DND-41 (cell line): ENCODE results near the gene MTA3.
"Not testable (repeated sequence)": the region's sequence is repeated elsewhere in the genome, so short reads cannot be mapped to it uniquely, and the experiment has no call there.

ENCODE experiments used
- ATAC-seq: fragments of 200-7000 bp; cut with Tn5 transposase; 3 replicates; pipeline ENCODE4 v1.9.1; 2021; ENCODE audit warnings: low read depth; ENCODE audit not compliant: insufficient read depth
- DNase-seq: peaks from one replicate; pipeline ENCODE4 v3.0.0-alpha.2; 2020
- H2AFZ ChIP-seq: 2 replicates; pipeline ENCODE4 v1.6.0; 2012; ENCODE audit warnings: low read depth, low read length
- H3K27ac ChIP-seq: 2 replicates; pipeline ENCODE4 v1.5.1; 2012; ENCODE audit warnings: low read length, inconsistent platforms
- H3K27me3 ChIP-seq: fragments of 200-600 bp; sonication (generic); 2 replicates; pipeline ENCODE4 v1.6.0; 2012; ENCODE audit warnings: low read length, mild to moderate bottlenecking, inconsistent platforms; ENCODE audit not compliant: insufficient read depth, poor library complexity
- H3K36me3 ChIP-seq: 2 replicates; pipeline ENCODE4 v1.5.1; 2012; ENCODE audit warnings: low read length, inconsistent platforms; ENCODE audit not compliant: insufficient read depth
- H3K4me1 ChIP-seq: 2 replicates; pipeline ENCODE4 v1.5.1; 2012; ENCODE audit warnings: mild to moderate bottlenecking, low read length; ENCODE audit not compliant: insufficient read depth
- H3K4me2 ChIP-seq: 2 replicates; pipeline ENCODE4 v1.6.0; 2012; ENCODE audit warnings: mild to moderate bottlenecking, moderate library complexity, low read length, inconsistent platforms; ENCODE audit not compliant: insufficient read depth
- H3K4me3 ChIP-seq, 2 experiments: fragments of 200-600 bp in 1 of 2; shearing (Covaris generic) in 1 of 2; 2 replicates each; pipeline ENCODE4 v1.5.1; 2012 to 2016; ENCODE audit warnings: inconsistent platforms in 2 of 2, low read length in 2 of 2, mild to moderate bottlenecking in 2 of 2, low read depth in 1 of 2, moderate library complexity in 1 of 2
- H3K79me2 ChIP-seq: 2 replicates; pipeline ENCODE4 v1.6.0; 2012; ENCODE audit warnings: low read length, inconsistent platforms; ENCODE audit not compliant: insufficient read depth
- H3K9ac ChIP-seq: 2 replicates; pipeline ENCODE4 v1.6.0; 2012; ENCODE audit warnings: low read depth, mild to moderate bottlenecking, inconsistent platforms, low read length, moderate library complexity
- H3K9me3 ChIP-seq: 2 replicates; pipeline ENCODE4 v1.5.1; 2012; ENCODE audit warnings: low read length, moderate library complexity, mild to moderate bottlenecking, inconsistent platforms; ENCODE audit not compliant: insufficient read depth, severe bottlenecking
- H4K20me1 ChIP-seq: 2 replicates; pipeline ENCODE4 v1.6.0; 2012; ENCODE audit warnings: low read length; ENCODE audit not compliant: insufficient read depth
- CTCF ChIP-seq: IDR thresholded peaks from 2 replicates; pipeline ENCODE4 v1.5.1; 2012; ENCODE audit warnings: borderline replicate concordance, low read length, moderate library complexity, mild to moderate bottlenecking; ENCODE audit not compliant: poor library complexity, severe bottlenecking; ENCODE audit errors: extremely low read depth
- EZH2 ChIP-seq: IDR thresholded peaks from 3 replicates; pipeline ENCODE4 v1.6.1; 2012; ENCODE audit warnings: borderline replicate concordance, low read depth, mild to moderate bottlenecking, moderate library complexity, low read length, inconsistent platforms; ENCODE audit not compliant: severe bottlenecking

The MTA3 gene

DNA sequence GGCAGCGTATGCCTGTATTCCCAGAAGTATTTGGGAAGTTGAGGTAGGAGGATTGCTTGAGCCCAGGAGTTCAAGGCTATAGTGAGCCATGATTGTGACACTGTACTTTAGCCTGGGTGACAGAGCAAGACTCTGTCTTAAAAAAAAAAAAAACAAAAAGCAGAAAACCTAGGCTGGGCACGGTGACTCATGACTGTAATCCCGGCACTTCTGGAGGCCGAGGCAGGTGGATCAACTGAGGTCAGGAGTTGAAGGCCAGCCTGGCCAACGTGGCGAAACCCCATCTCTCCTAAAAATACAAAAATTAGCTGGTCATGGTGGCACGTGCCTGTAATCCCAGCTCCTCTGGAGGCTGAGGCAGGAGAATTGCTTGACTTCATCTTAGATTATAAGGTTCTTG is 46.4 kb downstream of the MTA3 start:
- H3K4me3 ChIP-seq = no peak overlapping the region
- H3K4me1 ChIP-seq = no peaks in the 10 kb centered on the region
- DNase-seq = no peak
- no peaks in the 10 kb centered on the region for H3K9me3 ChIP-seq
- H4K20me1 ChIP-seq = no peaks in the 10 kb centered on the region
- no peak for ATAC-seq
- H3K27me3 ChIP-seq = no peaks in the 10 kb centered on the region
- no peak for TF ChIP-seq EZH2
- TF ChIP-seq CTCF = no peak
- peaks cover 72% of the 10 kb centered on the region for H3K36me3 ChIP-seq
- H3K27ac ChIP-seq = no peak overlapping the region
- peaks cover 19% of the 10 kb centered on the region for H3K79me2 ChIP-seq
- no peak overlapping the region for H3K4me2 ChIP-seq
- no peak overlapping the region for H2AFZ ChIP-seq
- H3K9ac ChIP-seq = no peak overlapping the region

DNA sequence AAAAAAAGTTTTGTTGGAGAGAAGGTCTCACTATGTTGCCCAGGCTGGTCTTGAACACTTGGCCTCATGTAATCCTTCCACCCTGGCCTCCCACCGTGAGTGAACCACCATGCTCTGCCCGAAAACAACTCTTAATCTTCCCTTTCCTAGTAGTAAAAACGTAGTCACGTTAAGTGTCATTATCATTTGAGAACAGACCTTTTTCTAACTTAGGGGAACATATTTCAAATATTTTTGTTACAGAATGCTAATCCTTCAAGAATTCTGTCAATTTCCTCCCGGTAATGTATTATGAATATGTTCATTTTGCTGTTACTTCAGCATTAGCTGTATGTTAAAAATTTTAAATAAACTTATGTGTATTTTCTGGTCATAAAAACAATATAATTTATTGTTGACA is 49.7 kb downstream of the MTA3 start:
- H3K79me2 ChIP-seq = peaks cover 15% of the 10 kb centered on the region
- H3K4me1 ChIP-seq = no peaks in the 10 kb centered on the region

GRCh38 chr2:42618972-42619371 is 50.5 kb downstream of the MTA3 start:
- DNase-seq (no peak), ATAC-seq (no peak)
- TF ChIP-seq CTCF (no peak), EZH2 (no peak)
- no peak overlapping the region for H3K27ac ChIP-seq
- no peaks in the 10 kb centered on the region for H4K20me1 ChIP-seq
- no peak overlapping the region for H3K9ac ChIP-seq
- peaks cover 61% of the 10 kb centered on the region for H3K36me3 ChIP-seq
- H3K4me1 ChIP-seq = no peaks in the 10 kb centered on the region
- peaks cover 5% of the 10 kb centered on the region for H3K9me3 ChIP-seq
- no peak overlapping the region for H3K4me3 ChIP-seq
- no peaks in the 10 kb centered on the region for H3K27me3 ChIP-seq
- peaks cover 20% of the 10 kb centered on the region for H3K79me2 ChIP-seq
- no peak overlapping the region for H3K4me2 ChIP-seq
- H2AFZ ChIP-seq = no peak overlapping the region

More for the DNA sequence above, 49.7 kb downstream of the MTA3 start:
- Histone ChIP-seq H3K4me2 (no peak overlapping the region), H2AFZ (no peak overlapping the region), H3K9me3 (peaks cover 5% of the 10 kb centered on the region), H4K20me1 (no peaks in the 10 kb centered on the region), H3K9ac (no peak overlapping the region), H3K4me3 (no peak overlapping the region), H3K27ac (no peak overlapping the region), H3K27me3 (no peaks in the 10 kb centered on the region), H3K36me3 (peaks cover 67% of the 10 kb centered on the region)
- no peak for DNase-seq
- no peak for ATAC-seq
- TF ChIP-seq CTCF = no peak
- TF ChIP-seq EZH2 = no peak

GRCh38 chr2:42621626-42622025 is 53.2 kb downstream of the MTA3 start:
- not testable (repeated sequence) for H3K9me3 ChIP-seq, H3K9ac ChIP-seq, H2AFZ ChIP-seq, H3K27me3 ChIP-seq, H3K4me1 ChIP-seq, H4K20me1 ChIP-seq, H3K27ac ChIP-seq, ATAC-seq, H3K4me3 ChIP-seq, H3K4me2 ChIP-seq, DNase-seq
- Histone ChIP-seq H3K79me2 (peaks cover 20% of the 10 kb centered on the region), H3K36me3 (peaks cover 45% of the 10 kb centered on the region)
